ENCODE measurements around the gene POU2F2. TPM values are rescaled to one million over a fixed set of nuclear protein-coding genes. Genes with fewer than 3 reads are reported as not detected.

Gene POU2F2
- total RNA-seq, 1 donor, result 0.18 TPM

GRCh38 chr19:42090672-42091071 is 41.6 kb downstream of the POU2F2 start:
- DNase-seq (ENCODE audit: low read depth), result no peak
- TF ChIP-seq CTCF (IDR thresholded peaks at IDR 0.05; ENCODE audit: insufficient read depth, low read length), result no peak
- no peak overlapping the region for H3K4me3 ChIP-seq (ENCODE audit: low read depth, low read length)

GRCh38 chr19:42089772-42090171 is 42.5 kb downstream of the POU2F2 start:
- no peak for DNase-seq (ENCODE audit: low read depth)
- TF ChIP-seq CTCF (IDR thresholded peaks at IDR 0.05; ENCODE audit: insufficient read depth, low read length), result no peak
- H3K4me3 ChIP-seq (ENCODE audit: low read depth, low read length), result no peak overlapping the region

- no peak overlapping the region for H3K4me3 ChIP-seq (ENCODE audit: low read depth, low read length)
- no peak for TF ChIP-seq CTCF (IDR thresholded peaks at IDR 0.05; ENCODE audit: insufficient read depth, low read length)
- DNase-seq (ENCODE audit: low read depth), result no peak
Observed at GRCh38 chr19:42089191-42089750, 43.0 kb downstream of the POU2F2 start.

- peak; percentile 82 for DNase-seq (ENCODE audit: low read depth)
- H3K4me3 ChIP-seq (ENCODE audit: low read depth, low read length), result peak overlapping the region; percentile 17
Observed at GRCh38 chr19:42088471-42089190, 43.6 kb downstream of the POU2F2 start.

GRCh38 chr19:42086770-42087550 is 45.3 kb downstream of the POU2F2 start:
- DNase-seq (ENCODE audit: low read depth), result no peak
- no peak overlapping the region for H3K4me3 ChIP-seq (ENCODE audit: low read depth, low read length)
- no peak for TF ChIP-seq CTCF (IDR thresholded peaks at IDR 0.05; ENCODE audit: insufficient read depth, low read length)

More at GRCh38 chr19:42088471-42089190, 43.6 kb downstream of the POU2F2 start:
- TF ChIP-seq CTCF (IDR thresholded peaks at IDR 0.05; ENCODE audit: insufficient read depth, low read length), result no peak

- no peak for TF ChIP-seq CTCF (IDR thresholded peaks at IDR 0.05; ENCODE audit: insufficient read depth, low read length)
- no peak for DNase-seq (ENCODE audit: low read depth)
- no peak overlapping the region for H3K4me3 ChIP-seq (ENCODE audit: low read depth, low read length)
Observed at GRCh38 chr19:42086188-42086736, 46.0 kb downstream of the POU2F2 start.
